Lower leg skin (tissue), 3 donors: Measurements from ENCODE around the gene ANXA4.

Source experiments
- CTCF ChIP-seq, 3 donors: fragments of 450-650 bp; IDR thresholded peaks; one replicate each; pipeline ENCODE4 v1.5.1; 2016; ENCODE audit warnings: antibody characterized with exemption in 3 of 3, mild to moderate bottlenecking in 3 of 3, moderate library complexity in 2 of 3
- POLR2A ChIP-seq, 2 donors: fragments of 450-650 bp; IDR thresholded peaks; one replicate each; pipeline ENCODE4 v1.6.1; 2016 to 2017; ENCODE audit warnings: antibody characterized with exemption in 2 of 2, mild to moderate bottlenecking in 1 of 2, moderate library complexity in 1 of 2

- TF ChIP-seq CTCF (IDR thresholded peaks at IDR 0.05) (no peak), POLR2A (IDR thresholded peaks at IDR 0.05) (no peak)
Observed at GRCh38 chr2:69703189-69703588, 38.7 kb upstream of the ANXA4 start.
